A673 (cell line): ENCODE measurements around the gene TMEM131L.

ENCODE experiments used
- EZH2 ChIP-seq: fragments of 200-600 bp; sonication (generic); IDR thresholded peaks from 2 replicates; pipeline ENCODE4 v1.6.1; 2017; ENCODE audit warnings: borderline replicate concordance, low read depth, mild to moderate bottlenecking, mixed read lengths, antibody characterized with exemption, low read length; ENCODE audit not compliant: poor library complexity, severe bottlenecking
- TF ChIP-seq, protein P1 (sequence below): fragments of 300-800, 200-600 bp; sonication (generic); conservative IDR thresholded peaks from 2 replicates; pipeline ENCODE4 v1.5.1; 2017; ENCODE audit warnings: low read depth, mild to moderate bottlenecking, antibody characterized with exemption, low read length, moderate library complexity, mixed read lengths

DNA sequence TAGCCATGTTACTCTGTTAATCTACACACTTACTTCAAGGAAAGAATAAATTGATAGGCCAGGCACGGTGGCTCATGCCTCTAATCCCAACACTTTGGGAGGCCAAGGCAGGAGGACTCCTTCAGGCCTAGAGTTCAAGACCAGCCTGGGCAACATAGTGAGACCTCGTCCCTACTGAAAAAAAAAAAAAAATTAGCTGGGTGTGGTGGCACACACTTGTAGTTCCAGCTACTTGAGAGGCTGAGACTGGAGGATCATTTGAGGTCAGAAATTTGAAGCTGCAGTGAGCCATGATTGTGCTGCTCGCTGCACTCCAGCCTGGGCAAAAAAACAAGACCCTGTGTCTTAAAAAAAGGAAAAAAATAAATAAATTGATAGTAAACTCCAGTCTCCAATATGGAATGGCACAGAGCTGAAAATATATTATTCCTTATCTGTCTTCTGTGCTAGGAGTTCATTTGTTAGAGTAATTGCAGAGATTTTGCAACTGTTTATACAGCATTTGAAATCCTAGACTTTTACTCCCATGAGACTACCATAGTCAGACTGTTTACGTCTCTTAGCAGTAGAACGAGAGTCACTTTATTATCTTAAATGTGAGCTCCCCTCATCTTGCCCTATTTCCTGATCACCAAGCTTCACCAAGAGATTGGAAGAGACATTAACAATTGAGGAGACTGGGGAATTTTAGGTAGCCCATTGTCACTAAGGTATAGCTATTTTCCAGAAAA lies 18.8 kb upstream of the TMEM131L start:
- TF ChIP-seq, protein P1, sequence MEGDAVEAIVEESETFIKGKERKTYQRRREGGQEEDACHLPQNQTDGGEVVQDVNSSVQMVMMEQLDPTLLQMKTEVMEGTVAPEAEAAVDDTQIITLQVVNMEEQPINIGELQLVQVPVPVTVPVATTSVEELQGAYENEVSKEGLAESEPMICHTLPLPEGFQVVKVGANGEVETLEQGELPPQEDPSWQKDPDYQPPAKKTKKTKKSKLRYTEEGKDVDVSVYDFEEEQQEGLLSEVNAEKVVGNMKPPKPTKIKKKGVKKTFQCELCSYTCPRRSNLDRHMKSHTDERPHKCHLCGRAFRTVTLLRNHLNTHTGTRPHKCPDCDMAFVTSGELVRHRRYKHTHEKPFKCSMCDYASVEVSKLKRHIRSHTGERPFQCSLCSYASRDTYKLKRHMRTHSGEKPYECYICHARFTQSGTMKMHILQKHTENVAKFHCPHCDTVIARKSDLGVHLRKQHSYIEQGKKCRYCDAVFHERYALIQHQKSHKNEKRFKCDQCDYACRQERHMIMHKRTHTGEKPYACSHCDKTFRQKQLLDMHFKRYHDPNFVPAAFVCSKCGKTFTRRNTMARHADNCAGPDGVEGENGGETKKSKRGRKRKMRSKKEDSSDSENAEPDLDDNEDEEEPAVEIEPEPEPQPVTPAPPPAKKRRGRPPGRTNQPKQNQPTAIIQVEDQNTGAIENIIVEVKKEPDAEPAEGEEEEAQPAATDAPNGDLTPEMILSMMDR = no peak
- no peak for TF ChIP-seq EZH2
